HG03025 (cell line): ENCODE results near the gene NKD1.
"Not testable (repeated sequence)": the region's sequence is repeated elsewhere in the genome, so short reads cannot be mapped to it uniquely, and the experiment has no call there.

ENCODE experiments used
- ATAC-seq: cut with Tn5 transposase; IDR thresholded peaks from one replicate; pipeline ENCODE4 v1.9.1; 2021; ENCODE audit warnings: mild to moderate bottlenecking, moderate library complexity; ENCODE audit not compliant: unreplicated experiment, low FRiP score

The NKD1 gene

DNA sequence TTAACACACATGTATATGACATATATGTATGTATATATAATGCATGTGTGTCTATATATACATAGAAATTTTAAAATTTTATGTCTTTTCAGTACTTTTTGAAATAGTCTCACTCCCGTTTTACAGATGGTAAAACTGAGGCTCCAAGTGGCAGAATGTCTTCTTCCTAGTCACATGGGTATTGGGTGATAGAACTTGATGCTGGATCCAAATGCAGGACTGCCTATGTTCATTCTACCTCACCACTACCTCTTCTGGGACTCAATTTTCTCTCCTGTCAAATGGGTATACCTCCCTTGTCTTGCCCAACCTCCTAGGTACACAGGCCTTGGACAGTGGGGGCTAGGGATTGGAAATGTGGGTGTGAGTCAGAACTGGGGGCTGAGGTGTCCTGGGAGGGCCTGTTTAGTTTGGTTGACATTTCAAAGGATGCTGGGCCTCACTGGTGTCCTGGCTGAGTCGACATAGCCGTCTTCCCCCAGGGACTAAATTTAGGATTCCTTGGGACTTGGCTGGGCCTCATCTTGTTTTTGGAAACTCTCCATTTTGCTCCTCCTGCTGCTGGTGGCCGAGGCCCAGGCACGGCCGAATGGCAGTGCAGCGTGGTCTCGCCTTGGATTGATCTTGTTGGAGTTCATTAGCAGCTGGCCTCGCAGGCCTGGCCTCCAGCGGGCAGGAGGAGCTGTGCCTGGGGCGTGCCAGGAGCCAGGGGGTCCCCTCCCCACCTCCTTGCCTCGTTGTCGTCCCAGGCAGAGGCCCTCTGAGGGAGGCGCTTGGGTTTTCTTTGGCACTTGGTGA lies 25.9 kb downstream of the NKD1 start:
- ATAC-seq = no peak

DNA sequence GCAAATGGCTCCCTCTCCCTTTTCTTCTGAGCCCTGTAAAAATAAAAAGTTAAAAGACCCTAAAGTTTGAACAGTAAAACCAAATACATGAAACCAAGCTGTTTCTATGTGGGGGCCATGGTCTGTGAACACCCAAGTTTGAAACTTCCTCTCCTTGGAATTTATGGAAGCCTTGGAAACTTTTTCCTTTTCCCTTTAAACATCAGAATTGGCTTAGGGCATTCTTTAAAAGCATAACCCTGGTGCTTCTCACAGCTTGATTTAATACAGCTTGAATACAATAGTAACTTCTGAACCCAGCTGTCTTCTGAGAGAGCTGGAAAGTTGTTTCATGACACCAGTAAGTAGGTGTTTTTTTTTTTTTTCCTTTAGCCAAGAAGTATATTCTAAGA lies 26.5 kb downstream of the NKD1 start:
- ATAC-seq = no peak

DNA sequence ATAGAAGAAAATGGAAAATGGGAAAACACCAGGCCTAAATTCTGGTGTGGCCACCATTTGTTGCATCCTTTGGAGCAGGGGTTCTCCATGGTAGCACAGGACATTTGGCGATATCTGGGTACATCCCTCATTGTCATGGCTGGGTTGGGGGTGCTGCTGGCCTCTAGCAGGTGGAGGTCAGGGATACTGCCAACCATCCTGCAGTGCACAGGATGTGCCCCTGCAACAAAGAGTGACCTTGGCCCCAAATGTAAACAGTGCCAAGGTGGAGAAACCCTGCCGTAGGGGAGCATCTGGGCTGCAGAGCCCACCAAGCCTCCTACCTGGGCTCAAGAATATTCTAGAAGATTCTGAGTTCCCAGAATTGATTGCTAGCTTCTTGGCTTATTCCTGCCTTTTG lies 27.5 kb downstream of the NKD1 start:
- ATAC-seq = no peak

DNA sequence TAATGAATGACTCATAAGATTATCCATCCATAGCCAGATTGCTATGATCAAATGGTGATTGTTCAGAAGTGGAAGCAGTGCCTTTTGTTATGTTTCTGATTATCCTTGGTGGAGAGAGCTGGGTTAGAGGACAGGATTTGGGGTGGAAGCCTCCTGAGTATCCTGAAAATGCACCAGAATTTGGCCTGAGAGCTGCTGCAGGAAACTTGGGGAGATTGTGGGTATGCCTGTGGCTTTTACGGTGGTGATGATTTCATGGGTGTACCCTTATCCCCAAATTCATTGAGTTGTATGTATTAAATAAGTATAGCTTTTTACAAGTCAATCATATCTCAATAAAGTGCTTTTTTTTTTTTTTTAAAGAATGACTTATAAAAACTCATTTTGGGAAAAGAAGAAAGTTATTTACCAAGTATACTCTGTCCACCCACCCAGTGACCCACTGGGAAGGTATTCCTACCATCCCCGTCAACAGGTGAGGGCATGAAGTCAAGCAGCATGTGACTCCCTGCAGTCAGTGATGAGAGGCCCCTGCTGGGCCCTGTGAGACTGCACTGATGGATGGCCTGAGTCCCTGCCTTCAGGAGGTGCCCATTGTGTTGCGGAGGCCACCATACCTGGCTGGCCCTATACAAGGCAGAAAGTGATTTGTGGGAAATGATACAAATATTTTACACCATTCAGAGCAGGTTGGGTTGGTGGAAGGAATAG lies 28.4 kb downstream of the NKD1 start:
- no peak for ATAC-seq

DNA sequence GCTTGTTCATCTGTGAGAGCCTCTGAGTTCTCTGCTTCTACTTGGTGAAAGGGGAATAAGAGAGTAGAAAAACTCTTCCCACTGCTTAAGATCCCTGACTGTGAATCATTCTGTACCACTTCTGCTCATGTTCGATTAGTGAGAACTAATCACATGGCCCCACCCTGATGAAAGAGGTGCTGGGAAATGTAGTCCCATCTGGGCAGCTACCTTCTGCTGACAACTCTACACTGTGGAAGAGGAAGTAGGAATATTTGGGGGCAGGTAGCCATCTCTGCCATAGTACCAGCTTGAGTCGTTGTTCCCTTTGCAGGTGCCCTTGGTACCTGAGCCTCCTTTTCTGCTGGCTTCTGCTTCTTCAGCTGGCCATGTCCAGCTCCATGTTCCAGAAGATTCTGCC lies 29.9 kb downstream of the NKD1 start:
- no peak for ATAC-seq

DNA sequence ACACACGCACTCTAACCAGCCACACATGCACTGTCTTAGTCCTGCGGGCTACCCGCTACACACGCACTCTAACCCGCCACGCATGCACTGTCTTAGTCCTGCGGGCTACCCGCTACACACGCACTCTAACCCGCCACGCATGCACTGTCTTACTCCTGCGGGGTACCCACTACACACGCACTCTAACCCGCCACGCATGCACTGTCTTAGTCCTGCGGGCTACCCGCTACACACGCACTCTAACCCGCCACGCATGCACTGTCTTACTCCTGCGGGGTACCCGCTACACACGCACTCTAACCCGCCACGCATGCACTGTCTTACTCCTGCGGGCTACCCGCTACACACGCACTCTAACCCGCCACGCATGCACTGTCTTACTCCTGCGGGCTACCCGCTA lies 31.2 kb downstream of the NKD1 start:
- ATAC-seq = not testable (repeated sequence)

DNA sequence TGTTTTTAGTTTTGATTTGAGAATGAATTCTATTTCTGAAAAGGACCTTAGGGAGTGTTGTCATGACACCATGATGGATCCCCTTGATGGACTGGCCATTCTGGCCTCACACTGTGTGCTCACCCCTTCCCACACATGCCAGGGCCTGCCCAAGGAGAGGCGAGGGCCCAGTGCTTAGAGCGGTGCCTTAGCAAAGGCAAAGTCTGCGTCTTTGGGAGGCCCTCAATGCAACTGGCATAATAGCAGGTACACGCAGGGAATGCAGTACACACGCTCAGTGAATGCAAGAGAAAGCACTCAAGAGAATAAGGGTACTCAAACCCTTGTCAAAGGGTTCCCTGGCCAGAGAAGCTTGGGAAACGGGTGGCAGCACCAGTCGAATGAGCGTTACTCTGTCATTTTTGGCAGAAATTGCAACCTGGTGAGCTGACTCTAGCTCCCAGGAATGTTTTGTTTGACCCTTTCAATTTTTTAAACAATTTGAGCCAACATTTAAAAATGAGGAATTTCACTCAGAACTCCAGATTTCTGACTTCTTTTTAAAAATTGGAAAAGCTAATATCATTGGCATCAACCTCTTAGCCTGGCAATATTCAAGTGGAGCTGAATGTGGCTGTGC lies 32.1 kb downstream of the NKD1 start:
- no peak for ATAC-seq

DNA sequence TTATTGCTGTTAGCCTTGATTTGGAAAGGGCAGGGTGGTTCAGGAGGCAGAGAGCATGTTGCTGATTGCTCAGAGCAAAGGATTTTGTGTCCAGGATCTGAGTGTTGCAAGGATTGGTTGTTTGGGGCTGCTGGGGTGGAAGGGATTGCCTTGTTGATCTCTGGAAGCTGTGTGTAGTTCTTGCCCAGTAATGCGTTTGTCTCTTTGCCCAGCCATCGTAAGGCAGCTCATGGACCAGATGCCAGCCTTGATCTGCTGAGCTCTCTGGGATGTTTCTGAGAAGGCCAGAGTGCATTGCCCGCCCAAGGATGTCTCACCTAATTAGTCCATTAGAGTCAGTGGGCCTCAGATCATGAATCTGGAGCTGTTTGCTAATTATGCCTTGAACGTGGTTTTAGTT lies 33.6 kb downstream of the NKD1 start:
- ATAC-seq = no peak

DNA sequence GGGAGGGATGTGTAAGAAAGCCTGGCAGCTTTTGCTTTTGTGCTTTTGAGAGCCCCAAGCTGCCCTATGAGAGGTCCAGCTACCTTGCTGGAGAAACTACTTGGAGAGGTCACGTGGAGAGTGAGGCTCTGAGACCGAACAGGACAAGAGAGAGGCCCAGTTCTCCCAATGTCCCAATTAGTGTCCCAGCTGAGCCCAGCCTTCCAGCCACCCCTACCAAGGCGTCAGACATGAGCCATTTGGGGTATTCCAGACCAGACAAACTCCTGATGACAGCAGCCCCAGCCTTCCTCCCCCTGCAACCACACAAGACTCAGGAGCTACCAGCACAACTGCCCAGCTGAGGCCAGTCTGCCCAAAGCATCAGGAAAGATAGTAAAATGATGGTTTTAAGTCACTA lies 35.0 kb downstream of the NKD1 start:
- no peak for ATAC-seq

DNA sequence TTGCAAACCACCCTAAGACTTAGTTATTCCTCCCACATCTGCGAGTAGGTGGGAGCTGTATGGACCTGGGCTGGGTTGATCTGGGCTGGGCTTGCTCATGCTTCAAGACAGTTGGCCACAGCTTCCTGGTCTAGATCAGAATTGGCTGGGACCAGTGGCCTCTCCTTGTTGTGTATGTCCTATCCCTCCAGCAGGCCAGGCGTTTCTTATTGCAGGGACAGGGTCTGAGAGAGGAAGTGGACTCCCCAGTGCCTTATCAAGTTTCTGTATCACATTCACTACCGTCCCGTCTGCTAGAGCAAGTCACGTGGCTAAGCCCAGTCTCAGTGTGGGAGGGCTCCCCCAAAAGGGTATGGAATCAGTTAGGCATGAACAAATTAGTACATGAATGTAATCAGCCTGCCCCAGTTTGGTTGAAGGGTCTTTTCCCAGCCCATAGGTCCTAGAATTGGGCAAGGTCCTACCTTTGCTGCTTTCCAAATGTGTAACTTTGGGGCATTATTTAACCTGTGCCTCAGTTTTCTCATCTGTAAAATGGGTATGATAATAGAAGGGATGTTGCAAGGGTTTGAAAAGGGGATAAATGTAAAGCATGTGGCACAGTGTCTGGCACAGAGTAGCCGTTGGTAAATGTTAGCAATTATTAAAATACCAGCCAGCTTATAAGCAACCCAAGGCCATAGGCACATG lies 36.0 kb downstream of the NKD1 start:
- peak; percentile 52 for ATAC-seq

DNA sequence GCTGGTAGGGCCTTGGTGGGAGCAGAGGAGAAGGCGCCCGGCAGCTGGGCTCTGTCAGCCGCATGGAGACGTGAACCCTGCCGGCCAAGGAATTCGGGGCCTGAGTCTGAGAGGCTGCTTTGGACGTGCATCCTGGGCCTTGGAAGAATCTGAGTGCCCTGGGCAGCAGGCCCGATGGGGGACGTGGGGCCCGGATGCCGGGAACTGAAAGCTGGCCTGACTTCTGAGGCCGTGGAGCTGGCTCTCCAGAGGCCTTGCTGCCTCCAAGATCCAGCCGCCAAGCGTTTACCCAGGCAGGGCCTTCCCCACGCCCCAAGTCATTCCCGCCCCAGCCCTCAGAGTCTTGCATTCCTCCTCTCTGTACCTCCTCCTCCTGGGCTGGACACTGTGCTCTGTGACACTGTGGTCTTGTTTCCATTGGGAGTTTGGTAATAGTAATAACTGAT lies 37.2 kb downstream of the NKD1 start:
- ATAC-seq = no peak

DNA sequence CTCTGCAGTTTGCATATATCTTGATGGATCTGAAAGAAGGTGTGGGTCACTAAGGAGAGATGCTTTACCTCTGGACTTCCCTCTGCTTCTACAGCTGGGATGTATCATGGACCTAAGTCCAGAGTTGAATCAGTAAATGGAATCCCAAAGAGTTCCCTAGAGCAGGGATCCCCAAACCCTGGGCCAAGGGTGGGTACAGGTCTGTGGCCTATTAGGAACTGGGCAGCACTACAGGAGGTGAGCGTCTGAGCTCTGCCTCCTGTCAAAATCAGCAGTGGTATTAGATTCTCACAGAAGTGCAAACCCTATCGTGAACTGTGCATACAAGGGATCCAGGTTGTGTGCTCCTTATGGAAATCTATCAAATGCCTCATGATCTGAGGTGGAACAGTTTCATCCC lies 39.3 kb downstream of the NKD1 start:
- no peak for ATAC-seq

DNA sequence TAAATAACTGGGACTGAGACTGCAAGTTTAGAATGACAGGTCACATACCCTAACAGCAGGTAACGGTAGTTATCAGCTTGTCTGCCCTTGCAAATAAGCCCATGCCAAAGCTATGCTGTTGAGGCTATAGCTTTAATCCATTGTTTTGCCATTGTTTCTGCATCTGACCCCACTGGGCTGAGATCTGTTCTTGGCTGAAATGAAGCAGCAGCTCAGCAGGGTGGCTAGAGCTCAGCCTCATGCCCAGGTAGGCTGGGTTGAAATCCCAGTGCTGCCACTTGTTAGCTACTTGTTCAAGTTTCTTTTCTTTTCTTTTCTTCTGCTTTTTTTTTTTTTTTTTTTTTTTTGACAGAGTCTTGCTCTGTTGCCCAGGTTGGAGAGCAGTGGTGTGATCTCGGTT lies 40.1 kb downstream of the NKD1 start:
- no peak for ATAC-seq

DNA sequence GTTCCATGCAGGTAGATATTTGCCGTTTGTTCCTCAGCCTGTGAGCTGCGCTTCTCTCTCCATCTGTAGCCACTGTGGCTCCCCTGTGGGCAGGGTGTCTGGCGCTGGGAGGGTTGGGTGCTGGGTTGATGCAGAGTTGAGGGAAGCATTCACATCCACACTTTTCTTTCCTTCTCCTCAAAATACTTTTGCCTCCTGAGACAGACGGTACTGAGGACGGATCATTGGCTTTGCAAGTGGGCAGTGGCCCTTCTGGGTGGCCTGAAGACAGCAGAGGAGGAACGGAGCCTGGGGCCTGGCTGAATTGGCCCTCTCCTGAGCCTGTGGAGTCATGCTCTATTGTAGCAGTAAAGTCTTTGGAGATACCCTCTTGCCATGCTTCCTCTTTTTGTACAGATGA lies 43.0 kb downstream of the NKD1 start:
- ATAC-seq = no peak

DNA sequence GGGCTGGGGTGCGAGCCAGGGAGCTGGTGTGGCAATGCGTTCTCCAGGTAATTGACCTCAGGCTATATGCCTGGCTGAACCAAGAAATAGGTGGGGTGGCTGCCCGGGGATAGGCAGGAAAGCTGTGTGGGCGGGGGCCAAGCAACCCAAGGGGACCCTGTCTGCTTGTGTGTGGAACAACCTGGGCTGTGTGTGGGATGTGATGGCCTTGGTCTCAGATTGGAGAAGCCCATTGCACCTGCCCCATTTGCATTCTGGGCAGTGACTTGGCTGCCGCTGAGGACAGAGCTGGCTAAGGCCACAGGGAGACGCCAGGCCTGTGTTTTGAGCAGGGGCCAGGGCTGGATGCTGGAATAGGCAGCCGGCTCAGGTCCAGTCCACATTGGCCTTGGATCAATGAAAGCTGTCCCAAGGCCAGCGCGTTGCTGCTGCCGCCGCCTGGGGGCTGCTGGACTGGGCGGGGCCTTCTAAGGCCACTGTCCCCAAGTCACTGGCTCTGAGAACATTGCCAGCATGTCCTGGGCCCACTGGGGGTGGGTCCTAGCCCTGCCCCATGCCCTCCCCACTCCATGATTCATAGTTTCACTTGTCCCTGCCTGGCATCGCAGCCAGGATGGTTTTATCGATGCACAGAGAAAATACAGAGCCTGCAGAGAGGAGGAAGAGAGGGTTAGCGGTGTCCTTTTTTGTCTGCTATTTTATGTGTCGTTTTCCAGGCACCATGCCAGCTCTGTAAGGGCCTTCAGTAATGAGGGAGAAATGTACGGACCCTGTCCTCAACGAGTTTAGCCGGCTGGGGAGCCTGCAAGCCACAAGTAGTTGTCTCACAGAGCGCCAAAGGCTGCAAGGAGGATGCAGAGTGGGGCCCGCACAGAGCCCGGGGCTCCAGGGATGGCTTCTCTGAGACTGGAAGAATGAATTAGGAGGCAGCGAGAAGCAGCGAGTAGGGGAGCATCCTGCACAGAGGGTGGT lies 43.9 kb downstream of the NKD1 start:
- no peak for ATAC-seq

DNA sequence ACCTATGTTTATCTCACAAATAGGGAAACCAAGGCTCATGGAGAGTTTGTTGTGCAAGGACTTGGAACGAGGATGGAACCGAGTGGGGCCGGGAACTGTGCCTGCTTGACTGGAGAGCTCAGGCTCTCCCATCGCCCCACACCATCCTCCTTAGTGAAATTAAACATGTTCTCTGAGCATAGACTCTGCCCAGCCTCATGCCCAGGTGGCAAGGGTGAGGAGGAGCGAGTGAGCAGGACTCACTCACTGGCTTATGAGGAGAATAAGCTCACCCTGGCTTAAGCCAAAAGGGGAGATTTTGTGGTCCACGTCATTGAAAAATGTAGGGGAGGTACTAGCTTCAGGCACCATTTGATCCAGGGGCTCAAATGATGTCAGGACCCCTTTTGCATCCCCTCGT lies 44.8 kb downstream of the NKD1 start:
- no peak for ATAC-seq

DNA sequence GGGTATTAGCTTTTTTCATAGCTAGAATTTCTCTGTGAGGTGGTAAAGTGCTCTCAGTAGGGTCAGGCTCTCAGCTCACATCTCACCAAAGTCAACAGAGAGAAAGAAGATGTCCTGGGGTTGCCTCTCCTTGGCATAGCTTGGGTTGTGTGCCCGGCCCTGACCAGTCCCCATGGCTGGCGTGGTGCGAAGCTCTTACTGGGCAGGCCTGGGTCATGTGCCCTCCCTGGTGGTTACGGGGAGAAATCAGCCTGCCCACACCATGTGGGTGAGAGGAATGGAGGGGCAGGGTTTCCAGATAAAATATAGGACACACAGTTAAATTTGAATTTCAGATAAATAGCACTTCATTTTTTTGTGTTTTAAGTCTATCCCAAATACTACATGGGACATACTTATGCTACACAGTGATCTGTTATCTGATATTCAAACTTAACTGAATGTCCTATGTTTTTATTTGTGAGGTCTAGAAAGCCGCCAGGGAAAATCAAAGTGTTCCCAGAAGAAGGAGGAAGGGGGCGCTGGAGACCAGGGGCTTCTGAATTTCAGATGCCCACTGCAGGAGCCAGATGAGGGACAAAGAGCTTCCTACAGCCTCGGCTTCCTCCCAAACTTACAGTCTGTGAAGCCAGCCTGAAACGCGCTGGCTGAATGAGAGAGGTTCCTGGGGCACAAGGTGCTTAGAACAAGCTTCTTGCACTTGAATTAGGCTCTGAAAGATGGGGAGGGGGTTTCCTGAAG lies 45.4 kb downstream of the NKD1 start:
- no peak for ATAC-seq

DNA sequence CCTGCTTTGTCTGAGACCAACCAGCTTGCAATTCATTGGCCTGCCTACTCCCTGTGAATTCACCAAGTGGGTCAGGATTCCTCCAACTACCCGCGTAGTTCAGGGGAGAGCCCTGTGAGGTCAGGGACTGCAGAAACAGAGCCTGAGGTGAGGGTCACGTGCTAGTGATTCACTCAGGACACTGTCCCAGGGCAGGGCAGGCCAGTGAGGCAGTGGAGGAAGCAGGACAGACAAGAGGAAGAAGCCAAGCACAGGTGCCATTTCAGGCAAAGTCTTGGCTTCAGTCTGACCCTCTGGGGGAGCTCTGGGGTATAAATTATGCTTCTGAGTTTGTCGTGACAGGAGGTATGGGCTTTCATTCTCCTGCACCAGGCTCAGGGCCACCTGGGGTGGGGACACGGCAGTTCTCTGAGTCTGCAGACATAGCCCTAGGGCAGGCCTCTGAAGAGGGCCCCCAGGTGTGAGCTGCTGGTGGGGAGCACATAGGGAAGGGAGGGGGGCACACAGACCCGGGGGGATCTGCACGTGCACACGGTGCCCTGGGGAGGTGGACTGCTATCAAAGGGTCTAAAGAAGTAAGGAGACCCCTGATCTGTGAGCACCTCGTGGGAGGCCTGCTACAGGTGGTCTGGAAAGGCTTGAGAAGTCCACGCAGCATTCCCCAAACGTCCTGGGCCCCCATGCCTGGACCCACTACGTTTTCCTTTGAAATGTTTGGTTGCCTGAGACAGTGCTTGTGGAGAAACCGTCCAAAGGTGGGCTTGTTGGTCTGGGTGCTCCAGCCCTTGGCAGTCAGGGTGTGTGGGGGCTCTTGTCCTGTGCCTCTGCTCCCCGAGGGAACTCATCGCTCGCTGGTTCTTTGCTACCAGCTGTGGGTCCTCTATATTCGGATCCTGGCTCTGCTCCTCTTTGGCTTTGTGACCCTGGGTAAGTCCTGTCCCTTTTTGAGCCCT lies 46.4 kb downstream of the NKD1 start:
- ATAC-seq = no peak
